Heart right ventricle (tissue), 16 donors: ENCODE results near the gene TMEM123. TPM values are rescaled to one million over a fixed set of nuclear protein-coding genes. Genes with fewer than 3 reads are reported as not detected.

Source experiments
- ATAC-seq, 8 donors: fragments of 200-7000 bp; cut with Tn5 transposase; one replicate each; pipeline ENCODE4 v1.9.1; 2020; ENCODE audit warnings: mild to moderate bottlenecking in 8 of 8, moderate library complexity in 8 of 8, moderate number of reproducible peaks in 1 of 8
- DNase-seq, 2 donors: peaks; one replicate each; pipeline ENCODE4 v3.0.0-alpha.2; 2020
- H3K27ac ChIP-seq, 10 donors: fragments of 200-600 bp; sonication (generic) in 2 of 10; one replicate each; pipeline versions ENCODE4 v1.5.0 to v1.8.0; 2020 to 2022; ENCODE audit warnings: mild to moderate bottlenecking in 3 of 10
- H3K27me3 ChIP-seq, 7 donors: fragments of 200-600 bp; one replicate each; pipeline ENCODE4 v1.8.0; 2021 to 2022; ENCODE audit warnings: mild to moderate bottlenecking in 2 of 7
- H3K36me3 ChIP-seq, 9 donors: fragments of 200-600 bp; sonication (generic) in 1 of 9; one replicate each; pipeline versions ENCODE4 v1.5.0 to v1.8.0; 2020 to 2022; ENCODE audit warnings: mild to moderate bottlenecking in 2 of 9
- H3K4me1 ChIP-seq, 9 donors: fragments of 200-600 bp; sonication (generic) in 1 of 9; one replicate each; pipeline versions ENCODE4 v1.5.0 to v1.8.0; 2020 to 2022; ENCODE audit warnings: mild to moderate bottlenecking in 4 of 9
- H3K4me3 ChIP-seq, 10 donors: fragments of 200-600 bp; sonication (generic) in 2 of 10; one replicate each; pipeline versions ENCODE4 v1.5.0 to v1.8.0; 2020 to 2022; ENCODE audit warnings: mild to moderate bottlenecking in 7 of 10, moderate library complexity in 2 of 10
- H3K9me3 ChIP-seq, 11 donors: fragments of 200-600 bp in 10 of 11; sonication (generic) in 2 of 11; one replicate each; pipeline versions ENCODE4 v1.5.0 to v1.8.0; 2013 to 2022; ENCODE audit warnings: mild to moderate bottlenecking in 2 of 11, control low read depth in 1 of 11, moderate library complexity in 1 of 11
- CTCF ChIP-seq, 9 donors: fragments of 200-600 bp; sonication (generic) in 2 of 9; IDR thresholded peaks; one replicate each; pipeline versions ENCODE4 v1.5.0 to v1.8.0; 2021 to 2022; ENCODE audit warnings: antibody characterized with exemption in 9 of 9, mild to moderate bottlenecking in 5 of 9, moderate library complexity in 1 of 9
- WGBS, 2 donors: extraction: QIAGEN DNeasy Blood & Tissue Kit; methylation state at CpG; one replicate each; pipeline ENCODE4 v1.1.7; 2013; ENCODE audit warnings: inconsistent platforms in 1 of 2; 5-methylcytosine and 5-hydroxymethylcytosine counted together
- intact Hi-C, 10 donors: fragments of 100-400 bp; cut with DNase I; formaldehyde crosslinking; loops; one replicate each; pipeline versions ENCODE4 v1.11.1 to v1.14.2; 2022
- long read RNA-seq, 3 donors: library from polyadenylated mRNA; unstranded; transcript quantifications; one replicate each; pipeline ENCODE4 v2.0.0, GENCODE V29; 2020 to 2021
- polyA plus RNA-seq, 2 donors: library from polyadenylated mRNA; stranded (reverse); fragments of 200-250 nt; gene quantifications; one replicate each; pipeline ENCODE4 v1.2.3, GENCODE V29; 2013
- total RNA-seq, 10 donors: library from RNA; stranded (reverse); fragmentation: NEBNext Ultra II Directional in 3 of 10; extraction: Animal tissue kit (Norgen Biotek cat#: 25700) in 3 of 10; gene quantifications; one replicate each; pipeline versions ENCODE4 v1.2.1 to v1.2.4, GENCODE V29; 2021 to 2023
- donor health status: Arrhythmogenic right ventricular cardiomyopathy.
- donor health status: ischemic (EF 13 %, LVEDD 7.1; RV severe dilation, severe dysfunction).
- donor health status: healthy with polysubstance abuse.
- donor health status: DM: no; HTN: yes; CAD: no.
- donor health status: DM: no; HTN: no; CAD: no.
- donor health status: ischemic (EF 25% LVEDD 6.9; RV normal size, moderate dysfunction).
- donor health status: ischemic (EF 25% LVEDD 5.7; RV mildly dilated, moderate dysfunction).
- donor health status: healthy.
- donor health status: DM: yes; HTN: yes; CAD: no.
- donor health status: Ischemic cardiomyopathy.
- donor health status: ischemic (EF 35%, LVEDD 5.7; RV mildly dilated, moderate dysfunction).
- donor health status: nonischemic (EF 11% LVEDD 7.7; RV severe dilation, severe dysfunction).
- donor health status: DM: yes; HTN: yes; CAD: no.
- donor health status: PGD.
- donor health status: ischemic (EF 29% LVEDD 5.4; RV normal size, mild dysfunction).
- donor health status: nonischemic (EF 23%, LVEDD 6.1; RV moderate dilation, normal function).

TMEM123 gene
- total RNA-seq (10 to 100 TPM; 67.5 to 98.7 (median 78.3) TPM), polyA plus RNA-seq (10 to 100 TPM; 18.7 to 25.3 TPM)
- long read RNA-seq, donor 1, transcript TMEM123-202 (5 exons, 3,579 nt): major isoform, 95 of 99 reads
- long read RNA-seq, donor 1, partial matches to known transcripts: 2 of 99 reads
- long read RNA-seq, donor 1, other reads (novel, unspliced or antisense): 2 of 99 reads
- long read RNA-seq, donor 2, transcript TMEM123-202 (5 exons, 3,579 nt): major isoform, 103 of 111 reads
- long read RNA-seq, donor 2, partial matches to known transcripts: 0 of 111 reads
- long read RNA-seq, donor 2, other reads (novel, unspliced or antisense): 8 of 111 reads
- long read RNA-seq, donor 3, transcript TMEM123-202 (5 exons, 3,579 nt): major isoform, 123 of 140 reads
- long read RNA-seq, donor 3, partial matches to known transcripts: 13 of 140 reads
- long read RNA-seq, donor 3, other reads (novel, unspliced or antisense): 4 of 140 reads

DNA sequence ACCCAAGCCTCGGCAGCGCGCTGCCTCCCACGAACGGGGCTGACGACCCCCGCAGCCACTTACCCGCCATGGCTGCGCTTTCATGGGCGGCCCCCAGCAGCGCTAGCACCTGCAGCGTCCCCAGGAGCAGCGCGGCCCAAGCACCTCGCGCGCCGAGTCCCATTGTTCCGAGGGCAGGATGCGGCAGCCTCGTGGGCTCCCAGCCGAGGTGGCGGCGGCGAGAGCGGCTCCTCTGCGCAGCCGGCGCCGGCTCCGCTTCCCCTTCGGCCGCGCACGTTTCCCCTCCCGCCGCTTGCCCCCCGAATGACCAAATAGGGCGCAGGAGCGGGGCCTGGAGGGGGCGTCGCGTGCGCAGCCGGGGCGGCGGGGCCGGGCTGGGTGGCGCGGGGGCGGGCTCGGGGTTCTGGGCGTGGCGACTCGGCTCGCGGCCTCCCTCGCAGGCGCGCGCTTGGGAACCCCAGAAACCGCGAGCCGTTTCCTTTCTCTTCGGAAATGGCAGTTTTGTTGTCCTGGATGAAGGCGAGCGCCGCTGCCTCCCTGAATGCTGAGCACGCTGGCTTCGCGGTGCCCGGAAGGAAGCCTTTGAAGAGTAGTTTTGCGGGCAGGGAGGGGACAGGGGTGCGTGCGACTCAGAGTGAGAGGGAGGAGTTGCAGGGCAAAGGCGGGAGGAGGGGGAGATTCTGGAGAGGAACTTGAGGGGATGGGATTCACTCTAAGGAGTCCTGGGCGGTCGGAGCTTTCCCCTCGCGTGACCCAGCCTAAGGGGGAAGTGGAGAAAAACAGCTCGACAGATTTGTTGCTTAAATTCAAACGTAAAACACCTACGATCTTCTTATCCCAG, at the start of gene TMEM123:
Gene TMEM123, minus strand, starts transcription at position 305 of the 841 bp plus-strand sequence. Its CDS starts 142 bp downstream, at position 163.
- Histone ChIP-seq H3K9me3 (no peaks in the 10 kb centered on the region), H3K27me3 (no peaks in the 10 kb centered on the region), H3K4me3 (peak within 1 kb of the TSS; percentile 78 to 99 (median 88)), H3K27ac (peak within 1 kb of the TSS; percentile 57 to 92 (median 88)), H3K36me3 (peaks cover 0 to 11% (median 0%) of the 10 kb centered on the region in 9 donors), H3K4me1 (peaks cover 0 to 55% (median 30%) of the 10 kb centered on the region in 9 donors)
- peak; percentile 80 to 86 for DNase-seq
- peak; percentile 83 to 94 (median 90) for ATAC-seq
- intact Hi-C loops: loop anchor here in 5 of 10 donors (2.0 to 10.0 kb wide), 6 partner anchors 55 to 106 kb away; partner anchors contain the start of gene BIRC2 (in 2 of the 5)
- WGBS, 2 donors: 0% methylated on average over 57 to 83 of the region's 83 CpGs
- peak in 1 of 9 donors; percentile 16 for TF ChIP-seq CTCF (IDR thresholded peaks at IDR 0.05)

DNA sequence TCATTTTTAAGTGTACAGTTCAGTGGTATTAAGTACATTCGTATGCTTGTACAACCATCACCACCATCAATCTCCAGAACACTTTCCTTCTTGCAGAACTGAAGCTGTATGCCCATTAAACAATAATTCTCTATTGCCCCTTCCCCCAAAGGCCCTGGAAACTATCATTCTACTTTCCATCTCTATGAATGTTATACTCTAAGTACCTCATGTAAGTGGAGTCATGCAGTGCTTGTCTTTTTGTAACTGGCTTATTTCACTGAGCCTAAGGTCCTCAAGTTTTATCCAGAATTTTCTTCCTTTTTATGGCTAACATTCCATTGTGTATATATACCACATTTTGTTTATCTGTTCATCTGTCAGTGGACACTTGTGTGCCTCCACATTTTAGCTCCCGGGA, 48.3 kb upstream of the TMEM123 start:
- 87 to 88% methylated on average over 2 of the region's 2 CpGs for WGBS, 2 donors

DNA sequence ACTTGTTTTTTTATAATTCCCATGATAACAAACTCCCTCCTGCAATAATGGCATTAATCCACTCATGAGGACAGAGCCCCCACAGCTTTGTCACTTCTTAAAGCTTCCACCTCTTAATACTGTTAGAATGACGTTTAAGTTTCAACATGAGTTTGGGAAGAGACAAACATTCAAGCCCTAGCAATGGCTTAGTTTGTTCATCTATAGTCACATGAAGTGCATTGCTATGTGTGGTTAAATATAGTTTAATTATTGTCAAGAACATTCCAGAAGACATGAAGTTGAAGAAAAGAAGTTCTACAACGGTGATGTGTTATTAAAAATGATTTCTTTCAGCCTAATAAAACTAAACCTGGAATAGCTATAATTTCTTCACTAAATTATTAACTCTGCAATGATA, 47.4 kb upstream of the TMEM123 start:
- ATAC-seq (no peak), DNase-seq (no peak)
- Histone ChIP-seq H3K4me3 (no peak overlapping the region), H3K4me1 (peaks cover 0 to 6% (median 0%) of the 10 kb centered on the region in 9 donors), H3K27me3 (peaks cover 0 to 23% (median 0%) of the 10 kb centered on the region in 7 donors), H3K36me3 (no peaks in the 10 kb centered on the region), H3K27ac (no peak overlapping the region), H3K9me3 (no peaks in the 10 kb centered on the region)
- 29 to 50% methylated on average over 2 of the region's 2 CpGs for WGBS, 2 donors
- intact Hi-C loops: loop anchor here in 8 of 10 donors (5.0 to 10.0 kb wide), 6 partner anchors 108 to 215 kb away; no protein-coding TSS in a partner anchor
- no peak for TF ChIP-seq CTCF (IDR thresholded peaks at IDR 0.05)

More for the DNA sequence above, 48.3 kb upstream of the TMEM123 start:
- Histone ChIP-seq H3K4me3 (no peak overlapping the region), H3K27ac (no peak overlapping the region), H3K27me3 (peaks cover 0 to 19% (median 0%) of the 10 kb centered on the region in 7 donors), H3K9me3 (no peaks in the 10 kb centered on the region), H3K4me1 (peaks cover 0 to under 1% (median 0%) of the 10 kb centered on the region in 9 donors), H3K36me3 (no peaks in the 10 kb centered on the region)
- intact Hi-C loops: no loop called here
- ATAC-seq: no peak
- DNase-seq: no peak
- TF ChIP-seq CTCF (IDR thresholded peaks at IDR 0.05): no peak

GRCh38 chr11:102499151-102499550, 46.6 kb upstream of the TMEM123 start:
- no peak overlapping the region for H3K27ac ChIP-seq
- TF ChIP-seq CTCF (IDR thresholded peaks at IDR 0.05): no peak
- peaks cover 0 to 23% (median 0%) of the 10 kb centered on the region in 7 donors for H3K27me3 ChIP-seq
- intact Hi-C loops: loop anchor here in 8 of 10 donors (5.0 to 10.0 kb wide), 6 partner anchors 107 to 214 kb away; no protein-coding TSS in a partner anchor
- no peaks in the 10 kb centered on the region for H3K9me3 ChIP-seq
- DNase-seq: no peak
- no peaks in the 10 kb centered on the region for H3K36me3 ChIP-seq
- WGBS, 2 donors: 81 to 84% methylated on average over 3 of the region's 3 CpGs
- H3K4me1 ChIP-seq: peaks cover 0 to 6% (median 0%) of the 10 kb centered on the region in 9 donors
- no peak overlapping the region for H3K4me3 ChIP-seq
- no peak for ATAC-seq
